ENCODE measurements around the gene SCG3. TPM values are rescaled to one million over a fixed set of nuclear protein-coding genes. Genes with fewer than 3 reads are reported as not detected.

SCG3 gene
- polyA plus RNA-seq, 1 of the 3 experiments (the other 2 are of a cell fraction): 0.16 TPM

DNA sequence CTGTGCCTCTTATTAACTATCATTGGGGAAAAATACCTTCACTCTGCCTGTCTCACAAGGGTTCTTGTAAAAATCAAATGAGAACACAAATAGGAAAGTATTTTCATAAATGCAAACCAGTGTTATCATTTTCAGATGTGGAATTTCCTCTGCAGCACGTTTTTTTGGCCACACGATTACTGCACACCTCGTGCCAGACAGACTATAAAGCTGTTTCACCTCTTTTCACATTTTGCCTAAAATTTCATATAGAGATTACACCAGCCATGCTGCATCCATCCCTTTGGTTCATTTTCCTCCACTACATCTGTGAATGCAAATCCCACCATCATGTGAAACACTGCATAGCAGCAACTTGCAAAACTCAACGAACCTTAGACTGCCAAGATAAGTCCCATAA is 68.9 kb downstream of the SCG3 start:
- POLR2A ChIA-PET: interaction anchor here (1.0 kb wide), 1 partner anchor 13 kb away, joined by 3 read pairs; the partner anchor contains the start of gene LYSMD2
- 64% methylated on average over 4 of the region's 4 CpGs for WGBS (ENCODE audit: low lambda C conversion rate)

DNA sequence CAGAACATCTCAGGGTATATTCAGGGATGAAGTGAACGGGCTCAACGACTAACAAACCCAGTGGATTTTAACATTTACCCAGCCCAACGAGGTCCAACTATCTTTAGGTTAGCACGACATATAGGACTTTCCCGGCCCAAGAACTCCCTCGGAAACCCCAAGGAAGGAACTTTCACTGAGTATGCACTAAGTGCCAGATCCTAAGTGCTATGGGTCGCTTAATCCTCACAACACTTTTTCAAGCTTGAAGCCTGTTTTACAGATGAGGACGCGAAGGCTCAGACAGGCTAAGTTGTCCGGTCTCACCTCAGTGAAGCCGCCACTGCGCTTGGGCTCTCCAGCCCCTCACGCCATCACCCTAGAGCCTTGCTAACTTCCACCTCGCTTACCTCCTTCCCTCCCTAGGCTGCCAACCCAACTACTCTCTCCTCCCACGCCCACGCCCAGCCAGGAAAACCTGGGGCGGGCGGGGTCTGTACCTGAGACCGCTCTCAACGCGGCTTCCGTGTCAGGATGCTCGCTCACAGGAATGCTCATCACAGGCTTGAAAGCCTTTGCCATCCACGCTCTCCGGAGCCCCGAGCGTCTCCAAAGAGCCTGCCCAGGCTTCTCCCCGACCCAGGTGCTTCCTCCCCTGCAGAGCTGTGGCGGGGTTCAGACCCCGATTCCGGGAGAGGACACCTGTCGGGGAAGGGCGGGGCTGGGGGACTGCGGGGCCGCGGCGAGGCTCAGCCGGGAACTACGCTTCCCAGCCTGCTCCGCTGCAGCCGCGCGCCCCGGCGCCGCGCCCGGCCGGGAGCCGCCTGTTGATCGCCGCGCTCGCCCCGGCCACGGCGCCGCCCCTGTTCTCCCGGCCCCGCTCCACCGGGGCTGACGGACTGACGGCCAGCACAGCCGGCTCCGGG is 69.7 kb downstream of the SCG3 start, which contains the start of gene TMOD2:
Gene TMOD2, plus strand, starts transcription at position 806 of the 905 bp plus-strand sequence. CDS start 14,845 bp downstream, outside the sequence.
- H3K4me2 ChIP-seq: peak within 1 kb of the TSS; percentile 90
- peak within 1 kb of the TSS; percentile 30; the same call in 1 of the 2 replicates for H3K9ac ChIP-seq
- no peaks in the 10 kb centered on the region for H3F3A ChIP-seq (replicated peaks; ENCODE audit: insufficient read depth)
- peak within 1 kb of the TSS; percentile 78 to 81 for H3K4me3 ChIP-seq (ENCODE audit: low read depth in 2 of 2, low read length in 1 of 2)
- H3K79me2 ChIP-seq (ENCODE audit: insufficient read depth): peaks cover 16% of the 10 kb centered on the region; the same call in 1 of the 2 replicates
- peak within 1 kb of the TSS; percentile 81; the same call in 1 of the 2 replicates for H2AFZ ChIP-seq (ENCODE audit: low read depth)
- H3K9me2 ChIP-seq: no peaks in the 10 kb centered on the region
- 32% methylated on average over 28 of the region's 65 CpGs for WGBS (ENCODE audit: low lambda C conversion rate)
- peak within 1 kb of the TSS in 1 of 2 experiments; percentile 60; a peak in 2 of 4 replicates for H3K27ac ChIP-seq (ENCODE audit: low read depth in 2 of 2, low read length in 1 of 2)
- ChIA-PET POLR2A (interaction anchor here (1.0 kb wide), 1 partner anchor 14 kb away, joined by 3 read pairs; the partner anchor contains the start of gene LYSMD2), CTCF (interaction anchor here (1.3 to 2.1 kb wide), 6 partner anchors 12 to 101 kb away, joined by 3 to 16 read pairs (median 6); no protein-coding TSS in a partner anchor)
- H3K27me3 ChIP-seq (ENCODE audit: insufficient read depth): no peaks in the 10 kb centered on the region; the same call in 1 of the 2 replicates
- no peaks in the 10 kb centered on the region for H3K36me3 ChIP-seq (replicated peaks in 1 of 2; ENCODE audit: control insufficient read depth in 1 of 2, insufficient read depth in 2 of 2, low read length in 1 of 2)
- H3K4me1 ChIP-seq (ENCODE audit: control insufficient read depth in 1 of 2, insufficient read depth in 2 of 2, low read depth in 1 of 2, low read length in 1 of 2): peaks cover 4 to 5% of the 10 kb centered on the region in 2 experiments; a peak in 2 of 4 replicates
- H3K9me3 ChIP-seq: no peaks in the 10 kb centered on the region
- no peaks in the 10 kb centered on the region for H4K20me1 ChIP-seq (ENCODE audit: insufficient read depth)
- peak; percentile 89 for DNase-seq
- no peak for TF ChIP-seq TCF12 (IDR thresholded peaks at IDR 0.05)
- TF ChIP-seq NFIC (IDR thresholded peaks at IDR 0.05; ENCODE audit: borderline replicate concordance): no peak
- TF ChIP-seq EP300 (IDR thresholded peaks at IDR 0.05; ENCODE audit: borderline replicate concordance in 1 of 2, low read depth in 1 of 2, low read length in 1 of 2): no peak
- no peak for TF ChIP-seq MEF2A (IDR thresholded peaks at IDR 0.05; ENCODE audit: borderline replicate concordance, low read depth)
- TF ChIP-seq, protein P1, sequence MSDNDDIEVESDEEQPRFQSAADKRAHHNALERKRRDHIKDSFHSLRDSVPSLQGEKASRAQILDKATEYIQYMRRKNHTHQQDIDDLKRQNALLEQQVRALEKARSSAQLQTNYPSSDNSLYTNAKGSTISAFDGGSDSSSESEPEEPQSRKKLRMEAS (IDR thresholded peaks at IDR 0.05; ENCODE audit: low read depth): no peak
- TF ChIP-seq RFX5 (IDR thresholded peaks at IDR 0.05; ENCODE audit: low read length): no peak
- TF ChIP-seq, protein P2, sequence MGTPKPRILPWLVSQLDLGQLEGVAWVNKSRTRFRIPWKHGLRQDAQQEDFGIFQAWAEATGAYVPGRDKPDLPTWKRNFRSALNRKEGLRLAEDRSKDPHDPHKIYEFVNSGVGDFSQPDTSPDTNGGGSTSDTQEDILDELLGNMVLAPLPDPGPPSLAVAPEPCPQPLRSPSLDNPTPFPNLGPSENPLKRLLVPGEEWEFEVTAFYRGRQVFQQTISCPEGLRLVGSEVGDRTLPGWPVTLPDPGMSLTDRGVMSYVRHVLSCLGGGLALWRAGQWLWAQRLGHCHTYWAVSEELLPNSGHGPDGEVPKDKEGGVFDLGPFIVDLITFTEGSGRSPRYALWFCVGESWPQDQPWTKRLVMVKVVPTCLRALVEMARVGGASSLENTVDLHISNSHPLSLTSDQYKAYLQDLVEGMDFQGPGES (IDR thresholded peaks at IDR 0.05; ENCODE audit: low read depth, low read length): no peak
- TF ChIP-seq MXI1 (IDR thresholded peaks at IDR 0.05; ENCODE audit: low read depth, low read length): no peak; the same call in 1 of the 2 replicates
- TF ChIP-seq, protein P3, sequence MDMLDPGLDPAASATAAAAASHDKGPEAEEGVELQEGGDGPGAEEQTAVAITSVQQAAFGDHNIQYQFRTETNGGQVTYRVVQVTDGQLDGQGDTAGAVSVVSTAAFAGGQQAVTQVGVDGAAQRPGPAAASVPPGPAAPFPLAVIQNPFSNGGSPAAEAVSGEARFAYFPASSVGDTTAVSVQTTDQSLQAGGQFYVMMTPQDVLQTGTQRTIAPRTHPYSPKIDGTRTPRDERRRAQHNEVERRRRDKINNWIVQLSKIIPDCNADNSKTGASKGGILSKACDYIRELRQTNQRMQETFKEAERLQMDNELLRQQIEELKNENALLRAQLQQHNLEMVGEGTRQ (IDR thresholded peaks at IDR 0.05; ENCODE audit: borderline replicate concordance, low read depth, low read length): no peak
- no peak for TF ChIP-seq JUND (IDR thresholded peaks at IDR 0.05)
- no peak for TF ChIP-seq FOXM1 (IDR thresholded peaks at IDR 0.05; ENCODE audit: low read depth)
- no peak for TF ChIP-seq EZH2phosphoT487 (IDR thresholded peaks at IDR 0.05; ENCODE audit: borderline replicate concordance, low read depth)
- TF ChIP-seq POLR2AphosphoS5 (IDR thresholded peaks at IDR 0.05; ENCODE audit: low read depth, low read length): no peak

More for the DNA sequence above, 68.9 kb downstream of the SCG3 start:
- CTCF ChIA-PET: interaction anchor here (1.3 to 2.1 kb wide), 3 partner anchors 11 to 26 kb away, joined by 3 to 8 read pairs (median 5); no protein-coding TSS in a partner anchor
- Histone ChIP-seq H3K4me3 (ENCODE audit: low read depth in 2 of 2, low read length in 1 of 2) (no peak overlapping the region), H3K36me3 (replicated peaks in 1 of 2; ENCODE audit: control insufficient read depth in 1 of 2, insufficient read depth in 2 of 2, low read length in 1 of 2) (no peaks in the 10 kb centered on the region), H3F3A (replicated peaks; ENCODE audit: insufficient read depth) (no peaks in the 10 kb centered on the region), H3K27ac (ENCODE audit: low read depth in 2 of 2, low read length in 1 of 2) (no peak overlapping the region), H3K9me3 (no peaks in the 10 kb centered on the region), H3K9ac (no peak overlapping the region), H3K27me3 (ENCODE audit: insufficient read depth) (no peaks in the 10 kb centered on the region; the same call in 1 of the 2 replicates), H3K4me2 (no peak overlapping the region), H4K20me1 (ENCODE audit: insufficient read depth) (no peaks in the 10 kb centered on the region), H3K79me2 (ENCODE audit: insufficient read depth) (peaks cover 16% of the 10 kb centered on the region; the same call in 1 of the 2 replicates), H2AFZ (ENCODE audit: low read depth) (no peak overlapping the region), H3K9me2 (no peaks in the 10 kb centered on the region), H3K4me1 (ENCODE audit: control insufficient read depth in 1 of 2, insufficient read depth in 2 of 2, low read depth in 1 of 2, low read length in 1 of 2) (peaks cover 4 to 5% of the 10 kb centered on the region in 2 experiments; a peak in 2 of 4 replicates)
- TF ChIP-seq GATA2 (CRISPR knock-in tag; IDR thresholded peaks at IDR 0.05) (no peak), CHD2 (IDR thresholded peaks at IDR 0.05; ENCODE audit: low read length, partially characterized antibody) (no peak)
- TF ChIP-seq, protein P2 (IDR thresholded peaks at IDR 0.05; ENCODE audit: low read depth, low read length): no peak
- TF ChIP-seq, protein P4, sequence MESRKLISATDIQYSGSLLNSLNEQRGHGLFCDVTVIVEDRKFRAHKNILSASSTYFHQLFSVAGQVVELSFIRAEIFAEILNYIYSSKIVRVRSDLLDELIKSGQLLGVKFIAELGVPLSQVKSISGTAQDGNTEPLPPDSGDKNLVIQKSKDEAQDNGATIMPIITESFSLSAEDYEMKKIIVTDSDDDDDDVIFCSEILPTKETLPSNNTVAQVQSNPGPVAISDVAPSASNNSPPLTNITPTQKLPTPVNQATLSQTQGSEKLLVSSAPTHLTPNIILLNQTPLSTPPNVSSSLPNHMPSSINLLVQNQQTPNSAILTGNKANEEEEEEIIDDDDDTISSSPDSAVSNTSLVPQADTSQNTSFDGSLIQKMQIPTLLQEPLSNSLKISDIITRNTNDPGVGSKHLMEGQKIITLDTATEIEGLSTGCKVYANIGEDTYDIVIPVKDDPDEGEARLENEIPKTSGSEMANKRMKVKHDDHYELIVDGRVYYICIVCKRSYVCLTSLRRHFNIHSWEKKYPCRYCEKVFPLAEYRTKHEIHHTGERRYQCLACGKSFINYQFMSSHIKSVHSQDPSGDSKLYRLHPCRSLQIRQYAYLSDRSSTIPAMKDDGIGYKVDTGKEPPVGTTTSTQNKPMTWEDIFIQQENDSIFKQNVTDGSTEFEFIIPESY (IDR thresholded peaks at IDR 0.05; ENCODE audit: borderline replicate concordance, low read depth): no peak
- no peak for DNase-seq
